ENCODE data around the gene ACTN4. TPM values are rescaled to one million over a fixed set of nuclear protein-coding genes. Genes with fewer than 3 reads are reported as not detected.

Gene ACTN4
- total and polyA plus RNA-seq, 2 experiments from 2014 or later = 68.9 to 427 TPM

GRCh38 chr19:38742296-38742695, 94.8 kb downstream of the ACTN4 start:
- Histone ChIP-seq H3K4me1 (ENCODE audit: insufficient read depth) (no peaks in the 10 kb centered on the region), H4K20me1 (replicated peaks; ENCODE audit: insufficient read depth) (no peaks in the 10 kb centered on the region), H3K9me2 (ENCODE audit: insufficient read depth) (no peaks in the 10 kb centered on the region), H3K4me3 (no peak overlapping the region), H3K79me2 (replicated peaks; ENCODE audit: insufficient read depth) (no peaks in the 10 kb centered on the region), H3K36me3 (ENCODE audit: insufficient read depth) (no peaks in the 10 kb centered on the region), H2AFZ (no peak overlapping the region), H3K4me2 (no peak overlapping the region), H3K27ac (ENCODE audit: low read depth) (no peak overlapping the region), H3K27me3 (ENCODE audit: insufficient read depth) (peaks cover 8% of the 10 kb centered on the region), H3F3A (replicated peaks; ENCODE audit: low read depth) (no peaks in the 10 kb centered on the region)
- H3K36me3 Mint-ChIP-seq (ENCODE audit: low read depth) = peaks cover 4% of the 10 kb centered on the region; the same call in 1 of the 3 replicates
- H3K27ac Mint-ChIP-seq = no peak overlapping the region
- DNase-seq (ENCODE audit: low spot score) (no peak), ATAC-seq (no peak)
- H3K4me3 Mint-ChIP-seq = no peak overlapping the region
- H3K27me3 Mint-ChIP-seq (ENCODE audit: insufficient read depth, low read depth, poor library complexity) = peaks cover 24% of the 10 kb centered on the region
- H3K4me1 Mint-ChIP-seq = peaks cover 5% of the 10 kb centered on the region
- no peaks in the 10 kb centered on the region; the same call in 1 of the 3 replicates for H3K9me3 Mint-ChIP-seq
- TF ChIP-seq ZNF331 (CRISPR knock-in tag; IDR thresholded peaks at IDR 0.05; ENCODE audit: low read depth) (no peak), JUNB (IDR thresholded peaks at IDR 0.05; ENCODE audit: unreplicated experiment) (no peak), EZH2phosphoT487 (IDR thresholded peaks at IDR 0.05; ENCODE audit: unreplicated experiment) (no peak), REST (IDR thresholded peaks at IDR 0.05; ENCODE audit: unreplicated experiment) (no peak), ETS1 (IDR thresholded peaks at IDR 0.05) (no peak), CTCF (conservative IDR thresholded peaks at IDR 0.05; ENCODE audit: low read depth in 2 of 2) (no peak)

- ATAC-seq (no peak), DNase-seq (ENCODE audit: low spot score) (no peak)
- Mint-ChIP-seq H3K36me3 (ENCODE audit: low read depth) (peaks cover 1% of the 10 kb centered on the region; the same call in 1 of the 3 replicates), H3K27me3 (ENCODE audit: insufficient read depth, low read depth, poor library complexity) (peaks cover 22% of the 10 kb centered on the region), H3K4me1 (peaks cover under 1% of the 10 kb centered on the region), H3K27ac (no peak overlapping the region), H3K9me3 (no peaks in the 10 kb centered on the region; the same call in 1 of the 3 replicates), H3K4me3 (no peak overlapping the region)
- Histone ChIP-seq H4K20me1 (replicated peaks; ENCODE audit: insufficient read depth) (no peaks in the 10 kb centered on the region), H3K4me1 (ENCODE audit: insufficient read depth) (no peaks in the 10 kb centered on the region), H2AFZ (no peak overlapping the region), H3F3A (replicated peaks; ENCODE audit: low read depth) (no peaks in the 10 kb centered on the region), H3K9me2 (ENCODE audit: insufficient read depth) (no peaks in the 10 kb centered on the region), H3K4me3 (no peak overlapping the region), H3K79me2 (replicated peaks; ENCODE audit: insufficient read depth) (no peaks in the 10 kb centered on the region), H3K36me3 (ENCODE audit: insufficient read depth) (no peaks in the 10 kb centered on the region), H3K27me3 (ENCODE audit: insufficient read depth) (peaks cover 2% of the 10 kb centered on the region), H3K4me2 (no peak overlapping the region), H3K27ac (ENCODE audit: low read depth) (no peak overlapping the region)
- TF ChIP-seq POLR2AphosphoS5 (IDR thresholded peaks at IDR 0.05; ENCODE audit: low read depth) (no peak), ZNF462 (CRISPR knock-in tag; IDR thresholded peaks at IDR 0.05) (no peak), STAT1 (IDR thresholded peaks at IDR 0.05; ENCODE audit: unreplicated experiment) (no peak), ZNF331 (CRISPR knock-in tag; IDR thresholded peaks at IDR 0.05; ENCODE audit: low read depth) (no peak), EZH2 (IDR thresholded peaks at IDR 0.05; ENCODE audit: low read depth, unreplicated experiment) (no peak)
Observed at GRCh38 chr19:38742906-38743305, 95.5 kb downstream of the ACTN4 start.

All from GM23338 (cell line).